ENCODE measurements around the gene FPR3.
"Not testable (repeated sequence)": the region's sequence is repeated elsewhere in the genome, so short reads cannot be mapped to it uniquely, and the experiment has no call there.

FPR3 gene, protein sequence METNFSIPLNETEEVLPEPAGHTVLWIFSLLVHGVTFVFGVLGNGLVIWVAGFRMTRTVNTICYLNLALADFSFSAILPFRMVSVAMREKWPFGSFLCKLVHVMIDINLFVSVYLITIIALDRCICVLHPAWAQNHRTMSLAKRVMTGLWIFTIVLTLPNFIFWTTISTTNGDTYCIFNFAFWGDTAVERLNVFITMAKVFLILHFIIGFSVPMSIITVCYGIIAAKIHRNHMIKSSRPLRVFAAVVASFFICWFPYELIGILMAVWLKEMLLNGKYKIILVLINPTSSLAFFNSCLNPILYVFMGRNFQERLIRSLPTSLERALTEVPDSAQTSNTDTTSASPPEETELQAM

DNA sequence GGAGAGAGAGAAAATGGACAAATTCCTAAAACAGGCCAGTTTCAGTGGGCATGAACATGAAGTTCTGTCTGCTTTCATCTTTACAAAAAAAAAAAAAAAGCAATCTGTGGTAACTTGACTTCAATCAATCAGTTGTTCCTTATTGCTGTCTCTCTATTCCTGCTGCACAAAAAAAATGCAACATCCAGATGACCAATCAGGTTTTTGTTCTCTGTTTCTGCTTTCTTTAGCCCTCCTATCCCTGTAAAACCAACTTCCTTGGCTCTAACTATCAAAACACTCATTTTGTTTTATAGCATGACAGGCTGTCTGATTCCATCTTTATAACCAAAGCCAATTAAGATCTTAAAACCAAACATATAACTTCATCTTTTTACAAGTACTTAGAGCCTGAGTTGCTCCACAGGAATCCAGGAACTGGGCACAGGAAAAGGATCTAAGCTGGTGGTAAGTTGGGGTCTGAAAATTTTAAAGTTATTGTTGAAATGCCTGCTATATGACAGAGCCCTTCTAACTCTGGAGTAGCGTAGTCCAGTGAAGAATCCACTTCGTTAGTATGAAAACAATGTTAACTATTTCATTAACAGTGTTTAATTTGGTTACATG lies at the start of gene FPR3:
TSS of gene FPR3 (plus strand) at position 273 of the 606 bp plus-strand sequence. CDS start 28,592 bp downstream, outside the sequence.
- DNase-seq, result no peak

GRCh38 chr19:51746731-51747130 lies 48.2 kb upstream of the FPR3 start:
- no peak for DNase-seq

GRCh38 chr19:51749979-51750378 lies 45.0 kb upstream of the FPR3 start:
- no peak for DNase-seq

DNA sequence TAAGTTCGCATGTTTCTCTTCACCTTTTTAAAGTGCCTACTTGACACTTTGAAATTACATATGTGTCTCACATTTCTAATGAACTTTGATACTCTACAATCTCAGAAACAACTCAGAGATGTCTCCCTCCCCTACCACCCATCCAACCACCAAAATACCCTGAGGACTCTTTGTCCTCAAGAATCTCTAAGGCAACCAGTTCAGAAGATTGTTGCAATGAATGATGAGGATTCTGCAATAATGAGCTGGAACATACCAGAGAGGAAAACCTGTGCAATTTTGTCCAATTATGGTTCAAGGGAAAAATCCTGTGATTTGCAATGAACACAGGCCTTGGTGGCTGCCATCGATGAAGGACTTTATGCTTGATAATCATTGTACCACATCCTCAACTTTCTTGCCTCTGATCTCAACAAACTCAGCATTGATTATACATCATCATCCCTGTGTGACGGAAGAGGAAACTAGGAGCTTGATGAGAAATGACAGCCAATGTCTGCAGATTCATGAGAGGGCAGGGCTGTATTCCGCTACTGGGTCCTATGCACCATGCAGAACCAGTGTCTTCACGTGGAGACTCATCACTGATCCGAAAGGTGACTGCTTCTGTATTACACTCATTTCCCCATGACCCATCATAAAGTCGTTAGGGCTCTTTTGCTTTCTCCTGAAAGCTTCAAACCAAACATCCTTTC lies 44.4 kb upstream of the FPR3 start:
- DNase-seq, result no peak

DNA sequence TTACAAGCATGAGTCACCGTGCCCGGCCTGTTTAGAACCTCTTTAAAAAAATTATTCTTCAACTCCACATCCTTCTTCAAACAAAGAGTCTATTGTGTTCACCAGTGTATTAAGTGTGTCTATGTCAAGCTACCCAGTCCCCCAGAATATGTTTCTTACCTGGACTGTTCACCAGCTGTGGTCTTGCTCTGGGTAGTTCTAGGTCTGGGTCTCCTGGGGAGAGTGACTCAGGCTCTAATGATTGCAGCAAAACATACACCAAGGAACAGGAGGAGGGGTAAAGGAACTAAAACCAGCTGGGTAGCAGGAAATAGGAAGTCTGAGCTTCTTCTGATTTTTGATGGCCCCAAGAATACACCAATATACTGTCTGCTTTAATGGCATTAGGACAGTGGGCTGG lies 43.3 kb upstream of the FPR3 start, which contains the start of gene FPR1:
TSS of gene FPR1 (minus strand) at position 224 of the 400 bp plus-strand sequence. CDS start 4,884 bp downstream, outside the sequence.
- DNase-seq, result no peak

DNA sequence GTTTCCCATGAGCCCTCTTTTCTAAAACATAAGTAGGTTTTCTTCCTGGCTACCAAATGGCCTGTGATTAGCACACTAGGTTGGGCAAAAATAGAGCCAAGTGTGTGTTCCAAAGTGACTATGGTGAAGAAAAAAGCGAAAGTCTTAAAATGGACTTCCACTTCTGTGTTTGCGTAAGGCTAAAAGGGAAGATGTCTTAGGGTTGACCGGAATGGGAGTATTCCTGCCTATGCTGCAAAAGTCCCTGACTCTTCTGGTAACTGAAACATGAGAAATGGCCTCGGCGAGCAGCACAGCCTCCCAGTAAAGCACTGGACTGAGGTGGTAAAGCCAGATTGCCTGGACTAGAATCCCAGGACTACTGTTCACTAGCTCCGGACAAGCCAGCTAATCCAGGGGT lies 40.8 kb upstream of the FPR3 start:
- no peak for DNase-seq

- no peak for DNase-seq
Observed at GRCh38 chr19:51754770-51755169, 40.2 kb upstream of the FPR3 start.

DNA sequence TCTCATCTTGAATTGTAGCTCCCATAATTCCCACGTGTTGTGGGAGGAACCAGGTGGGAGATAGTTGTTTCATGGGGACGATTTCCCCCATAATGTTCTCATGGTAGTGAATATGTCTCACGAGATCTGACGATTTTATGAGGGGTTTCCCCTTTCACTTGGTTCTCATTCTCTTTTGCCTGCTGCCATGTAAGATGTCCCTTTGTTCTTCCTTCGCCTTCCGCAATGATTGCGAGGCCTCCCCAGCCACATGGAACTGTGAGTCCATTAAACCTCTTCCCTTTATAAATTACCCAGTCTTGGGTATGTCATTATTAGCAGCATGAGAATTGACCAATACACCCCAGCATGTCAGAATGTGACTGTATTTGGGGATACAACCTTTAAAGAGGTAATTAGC lies 39.4 kb upstream of the FPR3 start:
- DNase-seq, result no peak

- no peak for DNase-seq
Observed at GRCh38 chr19:51760697-51761356, 34.1 kb upstream of the FPR3 start, which contains the start of gene FPR2. Gene FPR2, plus strand, starts transcription at chr19:51761180. Its CDS starts 7,479 bp downstream, at chr19:51768659.

DNA sequence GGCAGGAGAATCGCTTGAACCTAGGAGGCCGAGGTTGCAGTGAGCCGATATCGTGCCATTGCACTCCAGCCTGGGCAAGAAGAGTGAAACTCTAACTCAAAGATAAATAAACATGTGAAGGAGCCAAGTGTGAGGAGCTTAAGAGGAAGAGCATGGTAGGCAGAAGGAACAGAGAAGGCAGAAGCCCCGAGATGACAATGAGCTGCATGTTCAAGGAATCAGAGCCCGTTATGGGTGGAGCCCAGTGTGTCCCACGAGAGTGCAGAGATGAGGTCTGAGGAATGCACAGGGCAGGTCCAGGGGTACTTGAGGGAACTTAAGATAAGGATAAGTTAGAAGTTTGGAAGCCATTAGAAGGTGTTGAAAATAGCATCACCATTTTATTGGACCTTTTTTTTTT lies 33.3 kb upstream of the FPR3 start:
- no peak for DNase-seq

DNA sequence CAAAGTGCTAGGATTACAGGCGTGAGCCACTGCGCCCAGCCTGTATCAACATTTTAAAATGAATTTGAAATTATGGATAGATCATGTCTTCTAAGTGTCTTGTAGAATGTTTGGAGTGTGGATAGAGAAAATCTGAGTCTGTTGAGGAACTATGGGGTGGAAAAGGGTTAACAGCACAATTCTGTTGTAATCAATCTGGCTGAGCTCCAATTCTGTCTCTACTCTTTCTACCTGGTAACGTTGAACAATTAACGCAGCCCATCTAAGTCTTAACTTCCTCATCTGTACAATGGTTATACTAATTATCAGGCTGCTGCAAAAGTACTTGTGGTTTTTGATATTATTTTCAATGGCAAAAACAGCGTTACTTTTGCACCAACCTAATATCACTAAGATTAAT lies 29.9 kb upstream of the FPR3 start:
- no peak for DNase-seq

GRCh38 chr19:51766461-51766860 lies 28.5 kb upstream of the FPR3 start:
- DNase-seq, result no peak

- no peak for DNase-seq
Observed at GRCh38 chr19:51771376-51772130, 23.4 kb upstream of the FPR3 start.

DNA sequence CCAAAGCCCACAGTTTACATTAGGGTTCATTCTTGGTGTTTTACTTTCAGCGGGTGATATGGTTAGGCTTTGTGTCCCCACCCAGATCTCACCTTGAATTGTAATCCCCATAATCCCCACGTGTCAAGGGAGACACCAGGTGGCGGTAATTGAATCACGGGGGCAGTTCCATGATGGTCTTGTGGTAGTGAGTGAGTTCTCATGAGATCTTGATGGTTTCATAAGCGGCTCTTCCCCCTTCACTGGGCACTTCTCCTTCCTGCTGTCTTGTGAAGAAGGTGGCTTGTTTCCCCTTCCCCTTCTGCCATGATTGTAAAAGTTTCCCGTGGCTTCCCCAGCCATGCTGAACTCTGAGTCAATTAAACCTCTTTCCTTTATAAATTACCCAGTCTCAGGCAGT lies 22.0 kb upstream of the FPR3 start:
- no peak for DNase-seq

DNA sequence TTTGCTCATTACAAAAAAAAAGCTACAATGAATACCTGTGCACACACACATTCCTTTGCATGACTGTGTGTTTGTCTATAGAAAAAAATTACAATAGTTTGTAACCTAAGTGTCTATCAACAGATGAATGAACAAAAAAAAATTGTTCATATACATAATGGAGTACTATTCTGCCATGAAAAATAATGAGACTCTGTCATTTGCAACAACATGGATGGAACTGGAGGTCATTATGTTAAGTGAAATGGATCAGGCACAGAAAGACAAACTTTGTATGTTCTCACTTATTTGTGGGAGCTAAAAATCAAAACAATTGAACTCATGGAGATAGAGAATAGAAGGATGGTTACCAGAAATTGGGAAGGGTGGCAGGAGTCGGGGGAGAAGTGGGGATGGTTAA lies 18.4 kb upstream of the FPR3 start:
- not testable (repeated sequence) for DNase-seq

GRCh38 chr19:51777570-51778462 lies 17.1 kb upstream of the FPR3 start:
- peak; percentile 31 to 38 for DNase-seq

DNA sequence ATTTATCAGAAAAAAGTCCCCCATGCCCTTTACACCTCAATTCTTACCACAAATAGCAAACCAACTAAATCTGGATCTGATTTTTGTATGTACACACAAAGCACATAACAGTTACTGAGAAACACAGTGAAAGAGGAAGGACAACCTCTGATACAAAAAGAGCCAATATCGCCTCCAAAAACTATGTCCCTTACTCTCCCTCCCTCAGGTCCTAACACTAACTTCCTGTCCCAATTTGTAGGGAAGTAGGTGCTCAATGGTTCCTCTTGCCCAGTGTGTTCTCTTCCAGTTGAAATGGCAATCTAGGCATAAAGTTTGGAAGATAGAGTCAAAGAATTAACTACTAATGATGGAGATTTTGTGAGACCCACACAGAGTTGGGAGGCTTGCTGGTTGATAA lies 15.8 kb upstream of the FPR3 start:
- DNase-seq, result no peak

DNA sequence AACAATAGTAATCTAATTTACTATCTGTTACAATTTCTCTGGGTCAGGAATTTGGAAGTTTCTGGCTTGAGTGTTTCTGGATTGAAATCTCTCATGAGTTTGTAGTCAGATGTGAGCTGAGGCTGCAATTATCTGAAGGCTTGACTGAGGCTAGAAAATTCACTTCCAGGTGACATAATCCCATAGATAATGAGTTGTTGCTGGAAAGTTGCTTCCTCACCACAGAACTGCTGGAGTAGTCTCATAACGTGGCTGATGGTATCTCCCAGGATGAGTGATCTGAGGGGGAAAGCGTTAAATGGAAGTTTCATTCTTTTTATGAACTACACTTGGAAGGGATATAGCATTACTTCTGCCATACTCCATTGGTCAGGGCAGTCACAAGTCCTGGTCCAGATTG lies 15.3 kb upstream of the FPR3 start:
- no peak for DNase-seq

- no peak for DNase-seq
Observed at GRCh38 chr19:51780270-51780669, 14.7 kb upstream of the FPR3 start.

GRCh38 chr19:51781999-51782398 lies 13.0 kb upstream of the FPR3 start:
- no peak for DNase-seq

DNA sequence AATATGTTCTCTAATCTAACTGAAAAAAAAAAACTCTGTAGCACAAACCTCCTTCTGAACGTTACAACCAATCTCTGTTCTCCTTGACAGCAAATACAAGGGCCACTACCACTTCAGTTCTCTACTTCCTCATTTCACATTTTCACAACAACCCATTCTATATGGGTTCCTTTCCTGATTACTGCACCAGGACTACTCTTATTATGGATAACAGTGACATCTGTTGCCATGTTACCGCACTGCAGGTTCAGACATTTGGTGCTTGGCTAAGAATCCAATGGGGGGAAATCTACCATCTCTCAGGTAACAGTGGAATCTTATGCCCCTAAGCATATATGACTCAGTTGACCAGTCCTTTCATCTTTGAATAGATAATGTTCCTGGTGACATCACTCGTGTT lies 11.6 kb upstream of the FPR3 start:
- no peak for DNase-seq

All from activated T-cell treated with anti-CD3 and anti-CD28 coated beads, Interleukin-2, amount 50 U/mL, for 48 hours (primary cell).